Fibroblast of the aortic adventitia (primary cell): ENCODE measurements around the gene KLK14. TPM values are rescaled to one million over a fixed set of nuclear protein-coding genes. Genes with fewer than 3 reads are reported as not detected.

Experiments used
- DNase-seq: peaks from one replicate; pipeline ENCODE4 v3.0.0-alpha.2; 2010; ENCODE audit warnings: low read depth
- H3K4me3 ChIP-seq: 2 replicates; pipeline ENCODE4 v1.5.1; 2011; ENCODE audit warnings: low read depth, mild to moderate bottlenecking, control low read depth, low read length, moderate library complexity
- CTCF ChIP-seq: IDR thresholded peaks from 2 replicates; pipeline ENCODE4 v1.5.1; 2011; ENCODE audit warnings: mild to moderate bottlenecking, low read length, control low read depth, inconsistent platforms; ENCODE audit not compliant: insufficient read depth
- total RNA-seq: library from RNA; depleted of rRNA; stranded (reverse); fragments of >200 nt; gene quantifications from 2 replicates; pipeline ENCODE4 v1.2.3, GENCODE V29; 2012; ENCODE audit warnings: low replicate concordance

Gene KLK14
- total RNA-seq, 1 donor: not detected

DNA sequence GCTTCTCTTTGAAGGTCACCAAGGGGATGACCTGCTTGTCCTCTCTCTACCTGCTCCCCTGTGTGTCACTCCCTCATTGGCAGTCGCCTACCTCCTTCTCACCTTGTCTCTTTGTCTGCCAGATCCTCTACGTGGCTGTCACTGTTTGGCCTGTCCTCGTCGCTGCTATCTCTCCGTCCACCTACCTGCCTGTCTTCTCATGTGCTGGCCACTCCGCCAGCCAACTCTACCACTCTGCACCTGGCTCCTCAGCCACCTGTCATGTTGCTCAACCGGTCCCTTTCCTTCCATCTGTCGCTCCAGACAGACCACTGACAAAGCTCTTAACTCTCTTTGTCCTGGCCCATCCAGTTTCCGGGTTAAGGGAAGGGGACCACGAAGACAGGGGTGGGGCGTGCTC is 48.0 kb downstream of the KLK14 start, which contains the start of gene KLK12:
Gene KLK12 (minus strand): TSS at position 299 of the 400 bp plus-strand sequence. CDS start 381 bp downstream, outside the sequence.
- no peak for TF ChIP-seq CTCF
- H3K4me3 ChIP-seq: no peak within 1 kb of the TSS
- DNase-seq: no peak

GRCh38 chr19:51031880-51032225 is 50.8 kb downstream of the KLK14 start:
- DNase-seq: no peak
- no peak for TF ChIP-seq CTCF

GRCh38 chr19:51031220-51031879 is 51.3 kb downstream of the KLK14 start:
- DNase-seq: no peak
- TF ChIP-seq CTCF: no peak
- H3K4me3 ChIP-seq: no peak overlapping the region

More at GRCh38 chr19:51031880-51032225, 50.8 kb downstream of the KLK14 start:
- H3K4me3 ChIP-seq: no peak overlapping the region

DNA sequence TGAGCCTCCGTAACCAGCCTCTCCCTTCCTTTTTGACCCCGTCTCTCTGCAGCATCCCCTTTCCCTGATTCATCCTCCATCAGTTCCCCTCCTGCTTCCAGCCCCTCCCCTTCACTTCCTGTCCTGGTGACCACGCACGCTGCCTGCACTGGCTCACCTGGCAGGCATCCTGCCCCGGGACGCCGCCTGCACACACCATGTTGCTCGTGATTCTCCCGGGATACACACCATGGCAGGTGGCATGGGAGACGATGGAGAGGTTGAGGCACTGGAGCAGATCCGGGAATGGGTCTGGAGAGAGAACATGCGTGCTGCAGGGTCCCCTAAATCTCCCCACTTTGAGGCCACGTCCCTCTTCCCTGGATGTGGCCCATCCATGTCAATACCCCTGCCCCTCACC is 52.1 kb downstream of the KLK14 start:
- no peak overlapping the region for H3K4me3 ChIP-seq
- DNase-seq: no peak
- TF ChIP-seq CTCF: no peak

- H3K4me3 ChIP-seq: no peak overlapping the region
- no peak for DNase-seq
- TF ChIP-seq CTCF: no peak
Observed at GRCh38 chr19:51029718-51030117, 53.0 kb downstream of the KLK14 start.

Other genes with a start within 250 kb of the KLK14 start
- gene KLK15, start 249.3 kb downstream of the KLK14 start, total RNA-seq: not detected in 2 replicates
- not detected in 2 replicates for gene KLK3, start 228.0 kb downstream of the KLK14 start, total RNA-seq
- not detected in 2 replicates for gene KLK2, start 209.4 kb downstream of the KLK14 start, total RNA-seq
- not detected in 2 replicates for gene KLK4, start 171.5 kb downstream of the KLK14 start, total RNA-seq
- gene KLK5, start 129.8 kb downstream of the KLK14 start, total RNA-seq: 0.99 TPM in 1 of 2 replicates, not detected in the other
- not detected in 2 replicates for gene KLK6, start 113.3 kb downstream of the KLK14 start, total RNA-seq
- gene KLK7, start 99.0 kb downstream of the KLK14 start, total RNA-seq: 0.18 TPM in 1 of 2 replicates, not detected in the other
- not detected in 2 replicates for gene KLK8, start 81.3 kb downstream of the KLK14 start, total RNA-seq
- gene KLK10, start 63.2 kb downstream of the KLK14 start, total RNA-seq: 0.27 TPM in 1 of 2 replicates, not detected in the other
- not detected in 2 replicates for gene KLK11, start 56.3 kb downstream of the KLK14 start, total RNA-seq
- not detected in 2 replicates for gene KLK12, start 47.9 kb downstream of the KLK14 start, total RNA-seq
- not detected in 2 replicates for gene KLK13, start 17.8 kb downstream of the KLK14 start, total RNA-seq
- gene CTU1, start 25.5 kb upstream of the KLK14 start, total RNA-seq: 3.2 and 6.4 TPM in 2 replicates
- 0.09 TPM in 1 of 2 replicates, not detected in the other for gene SIGLEC9, start 42.0 kb upstream of the KLK14 start, total RNA-seq
- 0.41 TPM in 1 of 2 replicates, not detected in the other for gene SIGLEC7, start 59.4 kb upstream of the KLK14 start, total RNA-seq
- not detected in 2 replicates for gene CD33, start 142.2 kb upstream of the KLK14 start, total RNA-seq
- gene SIGLECL1, start 168.2 kb upstream of the KLK14 start, total RNA-seq: not detected in 2 replicates
- gene IGLON5, start 228.8 kb upstream of the KLK14 start, total RNA-seq: not detected in 2 replicates